Inferior parietal cortex (tissue), 1 donor: ENCODE data around the gene CP.
"Not testable (repeated sequence)": the region's sequence is repeated elsewhere in the genome, so short reads cannot be mapped to it uniquely, and the experiment has no call there.

Source experiments
- DNase-seq: peaks from one replicate; pipeline ENCODE4 v3.0.0-alpha.2; 2016; ENCODE audit errors: extremely low spot score

Gene CP

DNA sequence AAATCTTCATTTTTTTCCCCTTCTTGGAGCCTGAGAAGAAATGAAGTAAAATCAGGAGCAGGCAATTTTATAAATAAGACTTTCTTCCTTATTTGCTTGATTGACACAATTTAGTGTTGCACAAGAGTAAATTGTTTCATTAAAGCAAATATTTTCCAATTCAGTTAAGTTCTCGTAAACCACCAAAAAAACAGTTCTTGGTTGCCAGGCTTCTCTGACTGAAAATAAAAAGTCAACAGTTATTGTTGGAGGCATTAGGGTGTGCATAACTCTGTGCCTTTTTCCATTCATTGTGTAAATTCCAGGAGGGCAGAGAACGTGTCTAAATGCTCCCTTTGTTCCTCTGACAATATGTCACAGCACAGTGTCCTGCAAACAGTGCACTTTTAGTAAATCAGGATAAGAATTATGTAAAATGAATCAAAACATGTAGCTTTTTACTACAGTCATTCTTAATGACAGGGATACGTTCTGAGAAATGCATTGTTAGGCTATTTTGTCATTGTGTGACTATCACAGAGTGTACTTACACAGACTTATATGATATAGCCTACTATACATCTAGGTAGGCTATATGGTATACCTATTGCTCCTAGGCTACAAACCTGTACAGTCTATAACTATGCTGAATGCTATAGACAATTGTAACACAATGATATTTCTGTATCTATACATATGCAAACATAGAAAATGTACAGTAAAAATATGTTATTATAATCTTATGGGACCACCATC lies at the start of gene CP:
Gene CP, minus strand, starts transcription at position 47 of the 735 bp plus-strand sequence. Its CDS starts 37 bp downstream, at position 10.
- DNase-seq = no peak

- no peak for DNase-seq
Measured at GRCh38 chr3:149270180-149270579, 48.6 kb upstream of the CP start.

GRCh38 chr3:149269687-149270086 lies 48.1 kb upstream of the CP start:
- DNase-seq = no peak

GRCh38 chr3:149267565-149267964 lies 45.9 kb upstream of the CP start:
- DNase-seq = no peak

GRCh38 chr3:149266736-149267135 lies 45.1 kb upstream of the CP start:
- no peak for DNase-seq

DNA sequence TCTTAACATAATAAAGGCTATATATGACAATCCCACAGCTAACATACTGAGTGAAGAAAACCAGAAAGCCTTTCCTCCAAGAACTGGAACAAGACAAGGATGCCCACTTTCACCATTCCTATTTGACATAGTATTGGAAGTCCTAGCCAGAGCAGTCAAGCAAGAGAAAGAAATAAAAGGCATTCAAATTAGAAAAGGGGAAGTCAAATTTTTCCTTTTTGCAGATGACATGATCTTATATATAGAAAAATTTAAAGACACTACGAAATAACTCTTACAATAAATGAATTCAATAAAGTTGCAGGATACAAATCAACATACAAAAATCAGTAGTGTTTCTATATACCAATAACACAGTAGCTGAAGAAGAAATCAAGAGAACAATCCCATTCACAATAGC lies 42.2 kb upstream of the CP start:
- no peak for DNase-seq

- no peak for DNase-seq
Measured at GRCh38 chr3:149258714-149259113, 37.1 kb upstream of the CP start.

GRCh38 chr3:149258298-149258697 lies 36.7 kb upstream of the CP start:
- DNase-seq = no peak

- no peak for DNase-seq
Measured at GRCh38 chr3:149252272-149252671, 30.6 kb upstream of the CP start.

DNA sequence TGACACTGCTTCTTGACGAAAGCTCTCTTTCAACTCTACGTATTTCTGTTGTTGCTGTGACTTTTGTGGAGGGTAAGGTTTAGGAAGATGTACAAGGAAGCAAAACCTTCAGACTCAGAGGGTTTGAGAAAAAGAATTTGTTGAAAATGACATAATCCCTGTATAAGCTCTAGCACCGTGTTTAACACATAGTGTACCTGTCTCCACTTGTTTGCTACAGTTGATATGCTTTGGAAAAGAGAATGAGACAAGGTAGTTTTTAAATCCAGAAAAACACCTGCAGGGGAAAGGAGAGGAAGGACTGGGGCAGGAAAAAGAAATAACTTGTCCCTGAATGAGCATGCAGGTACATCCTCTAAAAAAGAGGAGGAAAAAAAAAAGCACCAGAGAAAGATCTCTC lies 29.6 kb upstream of the CP start:
- no peak for DNase-seq

GRCh38 chr3:149247929-149248691 lies 26.5 kb upstream of the CP start:
- no peak for DNase-seq

GRCh38 chr3:149247008-149247710 lies 25.5 kb upstream of the CP start:
- DNase-seq = no peak

- peak; percentile 42 for DNase-seq
Measured at GRCh38 chr3:149245738-149246451, 24.3 kb upstream of the CP start.

DNA sequence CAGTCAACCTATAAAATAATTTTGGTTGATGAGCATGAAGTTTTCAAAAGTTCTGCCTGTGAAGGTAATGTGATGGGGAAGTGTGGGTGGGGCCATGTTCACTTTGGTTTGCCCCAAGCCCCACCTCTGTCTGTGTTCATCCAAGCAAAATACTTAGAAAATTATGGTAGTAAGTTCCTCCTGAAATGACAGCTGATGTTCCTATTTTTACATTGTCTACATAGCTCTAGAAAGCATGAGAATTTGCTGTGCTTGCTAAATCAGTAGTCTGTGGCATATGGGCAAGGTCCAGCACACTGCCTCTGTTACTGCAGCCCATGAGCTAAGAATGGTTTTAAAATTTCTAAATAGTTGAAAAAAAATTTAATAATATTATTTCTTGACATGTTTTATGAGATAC lies 21.9 kb upstream of the CP start:
- DNase-seq = no peak

GRCh38 chr3:149239357-149239936 lies 17.8 kb upstream of the CP start:
- no peak for DNase-seq

- DNase-seq = not testable (repeated sequence)
Measured at GRCh38 chr3:149238268-149238667, 16.6 kb upstream of the CP start.

- no peak for DNase-seq
Measured at GRCh38 chr3:149235599-149236424, 14.2 kb upstream of the CP start.

DNA sequence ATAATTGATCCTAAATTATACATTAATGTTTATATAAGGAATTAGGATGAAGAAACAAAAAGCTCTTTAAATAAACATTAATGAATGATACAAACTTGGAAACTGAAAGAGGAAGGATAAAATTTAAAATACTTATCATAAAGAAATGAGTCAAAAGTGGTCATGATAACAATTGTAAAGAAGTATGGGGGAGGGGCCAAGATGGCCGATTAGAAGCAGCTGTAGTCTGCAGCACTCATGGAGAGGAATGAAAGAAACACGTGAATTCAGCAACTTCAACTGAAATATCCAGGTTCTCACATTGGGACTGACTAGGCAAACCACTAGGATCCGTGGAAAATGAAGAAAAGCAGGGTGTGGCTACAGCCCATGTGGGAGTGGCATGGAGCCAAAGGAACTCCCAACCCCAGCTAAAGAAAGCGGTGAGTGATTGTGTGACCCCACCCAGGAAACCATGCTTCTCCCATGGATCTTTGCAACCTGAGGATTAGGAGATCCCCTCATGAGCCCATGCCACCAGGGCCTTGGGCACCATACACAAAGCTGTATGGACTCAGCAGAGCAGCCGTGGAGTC lies 13.1 kb upstream of the CP start:
- no peak for DNase-seq

GRCh38 chr3:149233323-149233722 lies 11.7 kb upstream of the CP start:
- no peak for DNase-seq

DNA sequence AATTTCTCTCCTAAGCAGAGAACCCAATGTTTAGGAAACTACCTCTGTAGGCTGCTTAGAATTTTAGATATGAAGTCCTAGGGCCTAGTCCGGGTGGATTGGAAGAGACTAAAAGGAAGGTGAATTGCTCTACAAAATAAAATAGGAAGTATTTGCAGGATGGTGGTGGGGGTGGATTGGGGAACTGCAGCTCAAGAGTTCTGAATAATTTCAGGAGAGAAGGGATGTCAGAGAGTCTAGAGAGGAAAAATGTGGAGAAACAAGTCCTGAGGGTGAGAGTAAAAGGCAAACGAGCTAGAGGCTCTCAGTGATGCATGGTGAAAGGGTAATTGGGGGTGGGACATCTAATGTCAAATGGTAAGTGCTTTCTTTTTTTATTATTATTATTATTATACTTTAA lies 10.2 kb upstream of the CP start:
- DNase-seq = no peak
